WTC11 (cell line): ENCODE results near the gene HHIPL2.

ENCODE experiments used
- ELF4 ChIP-seq: sonication (generic); formaldehyde crosslinking; IDR thresholded peaks from 2 replicates; pipeline ENCODE4 v1.8.1; 2022; ENCODE audit warnings: low read depth, mild to moderate bottlenecking, moderate library complexity, missing genetic modification reagents
- MAX ChIP-seq: sonication (generic); formaldehyde crosslinking; IDR thresholded peaks from 2 replicates; pipeline ENCODE4 v1.8.0; 2022; ENCODE audit warnings: mild to moderate bottlenecking, missing genetic modification reagents
- NFE2L1 ChIP-seq: sonication (generic); formaldehyde crosslinking; IDR thresholded peaks from 2 replicates; pipeline ENCODE4 v1.8.1; 2023; ENCODE audit warnings: missing genetic modification reagents
- TF ChIP-seq, protein P1 (sequence below): fragments of 200-600 bp; IDR thresholded peaks from 2 replicates; pipeline ENCODE4 v1.8.0; 2022; ENCODE audit warnings: antibody characterized with exemption

GRCh38 chr1:222546091-222546490, 1.8 kb downstream of the HHIPL2 start:
- no peak for TF ChIP-seq NFE2L1 (CRISPR knock-in tag)
- TF ChIP-seq, protein P1, sequence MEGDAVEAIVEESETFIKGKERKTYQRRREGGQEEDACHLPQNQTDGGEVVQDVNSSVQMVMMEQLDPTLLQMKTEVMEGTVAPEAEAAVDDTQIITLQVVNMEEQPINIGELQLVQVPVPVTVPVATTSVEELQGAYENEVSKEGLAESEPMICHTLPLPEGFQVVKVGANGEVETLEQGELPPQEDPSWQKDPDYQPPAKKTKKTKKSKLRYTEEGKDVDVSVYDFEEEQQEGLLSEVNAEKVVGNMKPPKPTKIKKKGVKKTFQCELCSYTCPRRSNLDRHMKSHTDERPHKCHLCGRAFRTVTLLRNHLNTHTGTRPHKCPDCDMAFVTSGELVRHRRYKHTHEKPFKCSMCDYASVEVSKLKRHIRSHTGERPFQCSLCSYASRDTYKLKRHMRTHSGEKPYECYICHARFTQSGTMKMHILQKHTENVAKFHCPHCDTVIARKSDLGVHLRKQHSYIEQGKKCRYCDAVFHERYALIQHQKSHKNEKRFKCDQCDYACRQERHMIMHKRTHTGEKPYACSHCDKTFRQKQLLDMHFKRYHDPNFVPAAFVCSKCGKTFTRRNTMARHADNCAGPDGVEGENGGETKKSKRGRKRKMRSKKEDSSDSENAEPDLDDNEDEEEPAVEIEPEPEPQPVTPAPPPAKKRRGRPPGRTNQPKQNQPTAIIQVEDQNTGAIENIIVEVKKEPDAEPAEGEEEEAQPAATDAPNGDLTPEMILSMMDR: no peak
- no peak for TF ChIP-seq ELF4 (CRISPR knock-in tag)
- TF ChIP-seq MAX (CRISPR knock-in tag): no peak
